Ovary (tissue), 9 donors: ENCODE data around the gene B3GALT4. TPM values are rescaled to one million over a fixed set of nuclear protein-coding genes. Genes with fewer than 3 reads are reported as not detected.

Experiments used
- DNase-seq, 5 donors: peaks; one replicate each; pipeline ENCODE4 v3.0.0-alpha.2; 2019 to 2020
- H3K27ac ChIP-seq, 2 donors: fragments of 200-600 bp; one replicate each; pipeline versions ENCODE4 v1.5.1 to v1.8.0; 2019 to 2022
- H3K27me3 ChIP-seq: fragments of 200-600 bp; one replicate; pipeline ENCODE4 v1.8.0; 2022
- H3K36me3 ChIP-seq: fragments of 200-600 bp; sonication (generic); one replicate; pipeline ENCODE4 v1.5.1; 2019
- H3K4me1 ChIP-seq: one replicate; pipeline ENCODE4 v1.8.1; 2013; ENCODE audit warnings: mild to moderate bottlenecking, moderate library complexity; ENCODE audit not compliant: insufficient read depth
- H3K4me3 ChIP-seq: fragments of 200-600 bp; sonication (generic); one replicate; pipeline ENCODE4 v1.5.1; 2017
- H3K9me3 ChIP-seq, 2 donors: fragments of 200-600 bp in 1 of 2; sonication (generic) in 1 of 2; one replicate each; pipeline versions ENCODE4 v1.5.1 to v1.8.1; 2013 to 2019; ENCODE audit warnings: mild to moderate bottlenecking in 1 of 2, moderate library complexity in 1 of 2
- CTCF ChIP-seq, 3 donors: fragments of 450-650 bp in 2 of 3; fragments of 200-600 bp in 1 of 3; IDR thresholded peaks; one replicate each; pipeline versions ENCODE4 v1.5.1 to v1.8.0; 2016 to 2022; ENCODE audit warnings: antibody characterized with exemption in 3 of 3, mild to moderate bottlenecking in 1 of 3
- EP300 ChIP-seq: sonication (generic); formaldehyde crosslinking; IDR thresholded peaks from one replicate; pipeline ENCODE4 v1.6.1; 2017; ENCODE audit warnings: antibody characterized with exemption
- POLR2A ChIP-seq: fragments of 450-650 bp; IDR thresholded peaks from one replicate; pipeline ENCODE4 v1.6.1; 2017; ENCODE audit warnings: antibody characterized with exemption, mild to moderate bottlenecking, moderate library complexity
- WGBS, 3 donors: extraction: QIAGEN DNeasy Blood & Tissue Kit in 1 of 3; methylation state at CpG; one replicate each; pipeline versions ENCODE4 v1.1.5 to v1.1.7; 2013 to 2017; 5-methylcytosine and 5-hydroxymethylcytosine counted together
- intact Hi-C, 4 donors: fragments of 100-400 bp; cut with DNase I; formaldehyde crosslinking; loops; one replicate each; pipeline versions ENCODE4 v1.11.0 to v1.15.1; 2022 to 2023
- polyA plus RNA-seq, 2 donors: library from polyadenylated mRNA; stranded (reverse); fragments of 200-250 nt in 1 of 2; fragments of 350-450 nt in 1 of 2; fragmentation: Illumina TruSeq in 1 of 2; extraction: RNeasy Lipid Tissue Mini Kit (QIAGEN cat#74804) in 1 of 2; gene quantifications; one replicate each; pipeline ENCODE4 v1.2.3, GENCODE V29; 2013 to 2014
- total RNA-seq, 7 donors: library from RNA; depleted of rRNA in 2 of 7; stranded (reverse); fragments of >200 nt in 2 of 7; fragmentation: NEBNext Ultra II Directional in 3 of 7; extraction: Animal tissue kit (Norgen Biotek cat#: 25700) in 3 of 7; gene quantifications; one replicate each; pipeline versions ENCODE4 v1.1.0 to v1.2.4, GENCODE V29; 2016 to 2023
- donor health status: DM: no; HTN: no; CAD: no; lungs with moderate emphysema.
- donor health status: DM: no; HTN: no; CAD: no.
- donor health status: Bipolar disorder and iron deficiency.
- donor health status: DM: yes; HTN: yes; CAD: no.
- donor health status: DM: no; HTN: no; CAD: no.
- donor health status: DM: yes; HTN: yes; CAD: no.

B3GALT4 gene
- total and polyA plus RNA-seq, 9 donors = 2.7 to 10.6 (median 6.9) TPM

GRCh38 chr6:33288141-33288920, 11.4 kb downstream of the B3GALT4 start:
- Histone ChIP-seq H3K4me1 (peaks cover 6% of the 10 kb centered on the region), H3K36me3 (no peaks in the 10 kb centered on the region), H3K9me3 (no peaks in the 10 kb centered on the region), H3K27ac (peak overlapping the region in 1 of 2 donors; percentile 9), H3K4me3 (peak overlapping the region; percentile 88), H3K27me3 (no peaks in the 10 kb centered on the region)
- no peak for TF ChIP-seq POLR2A
- no peak for TF ChIP-seq EP300
- no peak for TF ChIP-seq CTCF (IDR thresholded peaks at IDR 0.05)
- WGBS, 3 donors = 9 to 12% (median 10%) methylated on average over 19 to 21 of the region's 21 CpGs
- DNase-seq = peak in 1 of 5 donors; percentile 36
- intact Hi-C loops = loop anchor here in 1 of 4 donors (10.0 kb wide), 1 partner anchor 1344 kb away; the partner anchor contains the start of gene CFB

- no peaks in the 10 kb centered on the region for H3K27me3 ChIP-seq
- no peaks in the 10 kb centered on the region for H3K36me3 ChIP-seq
- no peak for TF ChIP-seq CTCF (IDR thresholded peaks at IDR 0.05)
- peak; percentile 33 for TF ChIP-seq POLR2A
- TF ChIP-seq EP300 = peak; percentile 46
- 0 to 1% (median 0%) methylated on average over 43 of the region's 43 CpGs for WGBS, 3 donors
- peaks cover 6% of the 10 kb centered on the region for H3K4me1 ChIP-seq
- H3K27ac ChIP-seq = peak within 1 kb of the TSS in 1 of 2 donors; percentile 69
- DNase-seq = peak; percentile 75 to 84 (median 79)
- intact Hi-C loops = loop anchor here in 1 of 4 donors (10.0 kb wide), 1 partner anchor 1344 kb away; the partner anchor contains the start of gene CFB
- H3K9me3 ChIP-seq = no peaks in the 10 kb centered on the region
- peak within 1 kb of the TSS; percentile 88 for H3K4me3 ChIP-seq
Measured at GRCh38 chr6:33288921-33289783, 12.2 kb downstream of the B3GALT4 start, which contains the start of the genes PFDN6 and WDR46. PFDN6 (plus strand) TSS chr6:33289601; CDS start chr6:33289857, 256 bp downstream. WDR46 (minus strand) TSS chr6:33289239; CDS start chr6:33289170, 69 bp downstream.

GRCh38 chr6:33289784-33290315, 12.9 kb downstream of the B3GALT4 start:
- no peaks in the 10 kb centered on the region for H3K36me3 ChIP-seq
- H3K27ac ChIP-seq = peak overlapping the region in 1 of 2 donors; percentile 69
- 1 to 6% (median 2%) methylated on average over 14 of the region's 14 CpGs for WGBS, 3 donors
- no peaks in the 10 kb centered on the region for H3K9me3 ChIP-seq
- H3K27me3 ChIP-seq = no peaks in the 10 kb centered on the region
- H3K4me1 ChIP-seq = peaks cover 6% of the 10 kb centered on the region
- TF ChIP-seq POLR2A = no peak
- H3K4me3 ChIP-seq = peak overlapping the region; percentile 88
- intact Hi-C loops = loop anchor here in 2 of 4 donors (10.0 kb wide), 2 partner anchors 125 to 1345 kb away; partner anchors contain the start of genes CFB (in 1 of the 2), CUTA (in 1 of the 2) and PHF1 (in 1 of the 2)
- no peak for DNase-seq

- no peaks in the 10 kb centered on the region for H3K36me3 ChIP-seq
- TF ChIP-seq POLR2A = no peak
- no peak for TF ChIP-seq EP300
- TF ChIP-seq CTCF (IDR thresholded peaks at IDR 0.05) = no peak
- WGBS, 3 donors = 55 to 64% (median 61%) methylated on average over 7 of the region's 7 CpGs
- H3K4me1 ChIP-seq = peaks cover 6% of the 10 kb centered on the region
- intact Hi-C loops = loop anchor here in 1 of 4 donors (10.0 kb wide), 1 partner anchor 124 kb away; the partner anchor contains the start of genes CUTA and PHF1
- peak overlapping the region; percentile 88 for H3K4me3 ChIP-seq
- H3K27me3 ChIP-seq = no peaks in the 10 kb centered on the region
- H3K9me3 ChIP-seq = no peaks in the 10 kb centered on the region
- DNase-seq = peak in 1 of 5 donors; percentile 47
- no peak overlapping the region for H3K27ac ChIP-seq
Measured at GRCh38 chr6:33290459-33290858, 13.5 kb downstream of the B3GALT4 start.
